ENCODE results near the gene TCP11.

The TCP11 gene

DNA sequence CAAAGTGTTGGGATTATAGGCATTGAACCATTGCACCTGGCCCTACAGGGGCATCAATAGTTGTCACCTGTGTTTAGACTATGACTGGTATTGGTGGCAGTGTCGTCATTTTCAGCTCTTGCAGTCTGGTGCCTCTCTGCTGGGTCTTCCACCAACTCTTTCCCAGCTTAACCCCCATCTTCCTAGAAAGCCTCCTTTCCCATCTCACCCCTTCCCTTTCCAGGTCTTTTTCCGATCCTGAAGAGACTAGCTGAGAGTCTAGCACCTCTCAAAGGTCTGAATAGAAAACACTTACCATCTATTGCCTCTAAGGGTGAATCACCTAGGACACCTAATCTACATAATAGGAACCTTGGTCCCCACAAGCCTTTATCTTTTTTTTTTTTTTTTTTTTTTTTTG, 71.0 kb downstream of the TCP11 start:
- DNase-seq (ENCODE audit: low read depth) = no peak
- TF ChIP-seq POLR2A (IDR thresholded peaks at IDR 0.05; ENCODE audit: extremely low read depth, insufficient read length) = no peak
- TF ChIP-seq, protein P1, sequence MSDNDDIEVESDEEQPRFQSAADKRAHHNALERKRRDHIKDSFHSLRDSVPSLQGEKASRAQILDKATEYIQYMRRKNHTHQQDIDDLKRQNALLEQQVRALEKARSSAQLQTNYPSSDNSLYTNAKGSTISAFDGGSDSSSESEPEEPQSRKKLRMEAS (IDR thresholded peaks at IDR 0.05; ENCODE audit: low read depth, low read length) = no peak
- no peak for TF ChIP-seq CTCF (IDR thresholded peaks at IDR 0.05; ENCODE audit: low read depth, low read length)
- no peak overlapping the region for H3K4me3 ChIP-seq (ENCODE audit: low read depth, low read length)

- TF ChIP-seq POLR2A (IDR thresholded peaks at IDR 0.05; ENCODE audit: extremely low read depth, insufficient read length) (no peak), MYC (IDR thresholded peaks at IDR 0.05; ENCODE audit: low read depth, low read length) (no peak), CTCF (IDR thresholded peaks at IDR 0.05; ENCODE audit: low read depth, low read length) (no peak)
- TF ChIP-seq, protein P1 (IDR thresholded peaks at IDR 0.05; ENCODE audit: low read depth, low read length) = no peak
- H3K4me3 ChIP-seq (ENCODE audit: low read depth, low read length) = no peak overlapping the region
- DNase-seq (ENCODE audit: low read depth) = no peak
Measured at GRCh38 chr6:35069262-35069661, 71.9 kb downstream of the TCP11 start.

- DNase-seq (ENCODE audit: low read depth) = no peak
- TF ChIP-seq POLR2A (IDR thresholded peaks at IDR 0.05; ENCODE audit: extremely low read depth, insufficient read length) = no peak
Measured at GRCh38 chr6:35068644-35069043, 72.5 kb downstream of the TCP11 start.

GRCh38 chr6:35068206-35068605, 72.9 kb downstream of the TCP11 start:
- DNase-seq (ENCODE audit: low read depth) = no peak
- no peak overlapping the region for H3K4me3 ChIP-seq (ENCODE audit: low read depth, low read length)
- TF ChIP-seq, protein P1 (IDR thresholded peaks at IDR 0.05; ENCODE audit: low read depth, low read length) = no peak
- TF ChIP-seq MYC (IDR thresholded peaks at IDR 0.05; ENCODE audit: low read depth, low read length) = no peak
- no peak for TF ChIP-seq POLR2A (IDR thresholded peaks at IDR 0.05; ENCODE audit: extremely low read depth, insufficient read length)
- TF ChIP-seq CTCF (IDR thresholded peaks at IDR 0.05; ENCODE audit: low read depth, low read length) = no peak

More at GRCh38 chr6:35068644-35069043, 72.5 kb downstream of the TCP11 start:
- H3K4me3 ChIP-seq (ENCODE audit: low read depth, low read length) = no peak overlapping the region
